B cell (primary cell): ENCODE measurements around the gene CORO2A. TPM values are rescaled to one million over a fixed set of nuclear protein-coding genes. Genes with fewer than 3 reads are reported as not detected.

ENCODE experiments used
- ATAC-seq: fragments of 200-7000 bp; cut with Tn5 transposase; one replicate; pipeline ENCODE4 v1.10.0; 2021; ENCODE audit warnings: low read depth, mild to moderate bottlenecking, moderate number of reproducible peaks, moderate library complexity
- CTCF ChIA-PET: fragments of 350-600 bp; sonication (Branson Sonifier 250); formaldehyde crosslinking; loops from one replicate; lab custom pipeline; 2021; ENCODE audit warnings: antibody characterized with exemption, inconsistent platforms; lab: Charles Lee
- POLR2A ChIA-PET: fragments of 350-600 bp; sonication (Branson Sonifier 250); formaldehyde crosslinking; loops from one replicate; lab custom pipeline; 2021; ENCODE audit warnings: antibody characterized with exemption; lab: Charles Lee
- DNase-seq: peaks from one replicate; pipeline ENCODE4 v3.0.0; 2013
- H2AFZ ChIP-seq: 2 replicates; pipeline ENCODE4 v1.6.1; 2012; ENCODE audit warnings: mild to moderate bottlenecking, low read depth, low read length; ENCODE audit not compliant: insufficient read depth, poor library complexity, severe bottlenecking
- H3K27ac ChIP-seq, 2 donors: 1 replicate in 1 of 2; 2 replicates in 1 of 2; pipeline ENCODE4 v1.5.1; 2012 to 2013; ENCODE audit warnings: low read length in 2 of 2, mild to moderate bottlenecking in 2 of 2, moderate library complexity in 1 of 2
- H3K27me3 ChIP-seq, 4 experiments: fragments of 200-600 bp in 1 of 4; sonication (generic) in 1 of 4; replicated peaks in 1 of 4; 1 replicate in 2 of 4; 2 replicates in 2 of 4; pipeline versions ENCODE4 v1.6.1 to v1.7.0; 2013 to 2016; ENCODE audit warnings: low read length in 3 of 4, mild to moderate bottlenecking in 2 of 4, mixed read lengths in 1 of 4, moderate library complexity in 1 of 4; ENCODE audit not compliant: insufficient read depth in 4 of 4, control insufficient read depth in 3 of 4; ENCODE audit errors: control extremely low read depth in 1 of 4
- H3K36me3 ChIP-seq, 2 experiments: replicated peaks in 1 of 2; 1 replicate in 1 of 2; 2 replicates in 1 of 2; pipeline versions ENCODE4 v1.6.1 to v1.7.1; 2013; ENCODE audit warnings: low read length in 1 of 2; ENCODE audit not compliant: insufficient read depth in 2 of 2, control insufficient read depth in 1 of 2; ENCODE audit errors: control extremely low read depth in 1 of 2, extremely low read depth in 1 of 2
- H3K4me1 ChIP-seq, 2 donors: fragments of 200-600 bp in 1 of 2; sonication (generic) in 1 of 2; 1 replicate in 1 of 2; 2 replicates in 1 of 2; pipeline versions ENCODE4 v1.5.1 to v1.6.1; 2013 to 2017; ENCODE audit warnings: low read length in 2 of 2; ENCODE audit not compliant: control insufficient read depth in 2 of 2, insufficient read depth in 2 of 2
- H3K4me2 ChIP-seq: replicated peaks from 2 replicates; pipeline ENCODE3; 2012; ENCODE audit warnings: mild to moderate bottlenecking, low read depth, low read length; ENCODE audit not compliant: poor library complexity, severe bottlenecking
- H3K4me3 ChIP-seq, 5 experiments: fragments of 200-600 bp in 1 of 5; sonication (generic) in 1 of 5; 1 replicate in 3 of 5; 2 replicates in 2 of 5; pipeline versions ENCODE4 v1.5.1 to v1.7.0; 2011 to 2016; ENCODE audit warnings: low read length in 4 of 5, mild to moderate bottlenecking in 4 of 5, low read depth in 2 of 5, control low read depth in 1 of 5, moderate library complexity in 1 of 5; ENCODE audit not compliant: insufficient read depth in 1 of 5; ENCODE audit errors: control extremely low read depth in 1 of 5, extremely low read depth in 1 of 5
- H3K79me2 ChIP-seq: fragments of 200-600 bp; sonication (generic); one replicate; pipeline ENCODE4 v1.6.0; 2016; ENCODE audit warnings: low read length; ENCODE audit not compliant: control insufficient read depth, insufficient read depth
- H3K9ac ChIP-seq: fragments of 200-600 bp; sonication (generic); 2 replicates; pipeline ENCODE4 v1.6.1; 2017; ENCODE audit warnings: mild to moderate bottlenecking, low read length, moderate library complexity
- H3K9me3 ChIP-seq, 3 donors: one replicate each; pipeline versions ENCODE4 v1.6.1 to v1.7.1; 2013; ENCODE audit warnings: low read length in 2 of 3; ENCODE audit not compliant: control insufficient read depth in 2 of 3, insufficient read depth in 1 of 3; ENCODE audit errors: control extremely low read depth in 1 of 3
- H4K20me1 ChIP-seq: 2 replicates; pipeline ENCODE4 v1.6.0; 2012; ENCODE audit warnings: mild to moderate bottlenecking, low read length; ENCODE audit not compliant: insufficient read depth, control insufficient read depth, poor library complexity, severe bottlenecking
- H3K27ac Mint-ChIP-seq: one replicate; pipeline ENCODE4 v1.8.0; 2021; ENCODE audit warnings: mixed read lengths
- H3K27me3 Mint-ChIP-seq: one replicate; pipeline ENCODE4 v1.8.0; 2021; ENCODE audit warnings: mixed read lengths
- H3K4me1 Mint-ChIP-seq: one replicate; pipeline ENCODE4 v1.8.0; 2021; ENCODE audit warnings: mixed read lengths
- H3K4me3 Mint-ChIP-seq: one replicate; pipeline ENCODE4 v1.8.0; 2021; ENCODE audit warnings: mixed read lengths
- H3K9me3 Mint-ChIP-seq: one replicate; pipeline ENCODE4 v1.8.0; 2022; ENCODE audit warnings: mixed read lengths; ENCODE audit not compliant: insufficient read depth
- EZH2 ChIP-seq: IDR thresholded peaks from 2 replicates; pipeline ENCODE4 v1.6.1; 2012; ENCODE audit warnings: borderline replicate concordance, low read depth, mild to moderate bottlenecking, moderate library complexity, low read length; ENCODE audit not compliant: insufficient read depth, poor library complexity, severe bottlenecking
- WGBS: methylation state at CpG from one replicate; pipeline ENCODE4 v1.1.5; 2013; ENCODE audit warnings: missing lambda C conversion rate; ENCODE audit not compliant: insufficient coverage; 5-methylcytosine and 5-hydroxymethylcytosine counted together
- intact Hi-C: fragments of 100-400 bp; cut with micrococcal nuclease; formaldehyde crosslinking; loops from one replicate; pipeline ENCODE4 v1.10.0; 2022
- polyA plus RNA-seq: library from polyadenylated mRNA; depleted of rRNA; stranded (reverse); fragments of >200 nt; gene quantifications from 2 replicates; pipeline ENCODE4 v1.2.3, GENCODE V29; 2012
- total RNA-seq, 2 donors: library from RNA; stranded (reverse); fragments of 120-200 nt in 1 of 2; gene quantifications; 1 replicate in 1 of 2; 2 replicates in 1 of 2; pipeline versions ENCODE4 v1.2.3 to v1.2.4, GENCODE V29; 2013 to 2022
- TF ChIP-seq, protein P1 (sequence below): fragments of 200-600 bp; IDR thresholded peaks from one replicate; pipeline ENCODE4 v1.8.0; 2022; ENCODE audit warnings: antibody characterized with exemption, mild to moderate bottlenecking

The CORO2A gene
- total and polyA plus RNA-seq, 2 donors (not counting 1 experiment from before 2014, with no cell fraction given), result 1.1 to 2.0 TPM

DNA sequence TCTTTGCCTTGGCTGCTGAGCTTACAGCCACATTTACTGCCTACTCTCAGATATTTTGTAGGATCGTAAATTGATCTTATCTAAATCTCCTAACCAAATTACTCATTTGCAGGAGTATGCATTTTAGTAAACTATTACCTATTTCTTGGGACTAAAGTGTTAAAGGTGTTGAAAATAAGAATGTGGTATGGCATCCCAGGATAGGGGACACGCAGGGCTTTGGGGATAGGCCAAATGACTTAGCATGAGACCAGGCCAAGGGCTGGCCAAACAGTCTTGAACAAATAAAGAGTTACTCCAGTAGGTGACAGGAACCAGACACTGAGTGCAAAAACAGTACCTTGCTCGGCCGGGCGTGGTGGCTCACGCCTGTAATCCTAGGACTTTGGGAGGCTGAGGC lies 37.9 kb upstream of the CORO2A start:
- H3K9me3 ChIP-seq, result no peaks in the 10 kb centered on the region
- DNase-seq (no peak), ATAC-seq (no peak)
- no peaks in the 10 kb centered on the region for H4K20me1 ChIP-seq
- no peak overlapping the region for H3K4me3 ChIP-seq
- no peak for TF ChIP-seq EZH2
- TF ChIP-seq, protein P1, sequence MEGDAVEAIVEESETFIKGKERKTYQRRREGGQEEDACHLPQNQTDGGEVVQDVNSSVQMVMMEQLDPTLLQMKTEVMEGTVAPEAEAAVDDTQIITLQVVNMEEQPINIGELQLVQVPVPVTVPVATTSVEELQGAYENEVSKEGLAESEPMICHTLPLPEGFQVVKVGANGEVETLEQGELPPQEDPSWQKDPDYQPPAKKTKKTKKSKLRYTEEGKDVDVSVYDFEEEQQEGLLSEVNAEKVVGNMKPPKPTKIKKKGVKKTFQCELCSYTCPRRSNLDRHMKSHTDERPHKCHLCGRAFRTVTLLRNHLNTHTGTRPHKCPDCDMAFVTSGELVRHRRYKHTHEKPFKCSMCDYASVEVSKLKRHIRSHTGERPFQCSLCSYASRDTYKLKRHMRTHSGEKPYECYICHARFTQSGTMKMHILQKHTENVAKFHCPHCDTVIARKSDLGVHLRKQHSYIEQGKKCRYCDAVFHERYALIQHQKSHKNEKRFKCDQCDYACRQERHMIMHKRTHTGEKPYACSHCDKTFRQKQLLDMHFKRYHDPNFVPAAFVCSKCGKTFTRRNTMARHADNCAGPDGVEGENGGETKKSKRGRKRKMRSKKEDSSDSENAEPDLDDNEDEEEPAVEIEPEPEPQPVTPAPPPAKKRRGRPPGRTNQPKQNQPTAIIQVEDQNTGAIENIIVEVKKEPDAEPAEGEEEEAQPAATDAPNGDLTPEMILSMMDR, result no peak
- Mint-ChIP-seq H3K9me3 (no peaks in the 10 kb centered on the region), H3K27me3 (no peaks in the 10 kb centered on the region), H3K4me1 (peaks cover 2% of the 10 kb centered on the region), H3K4me3 (no peak overlapping the region), H3K27ac (no peak overlapping the region)
- WGBS, result 93% methylated on average over 5 of the region's 6 CpGs
- no peak overlapping the region for H2AFZ ChIP-seq
- H3K4me2 ChIP-seq, result no peak overlapping the region
- H3K27ac ChIP-seq, result no peak overlapping the region
- ChIA-PET CTCF (interaction anchor here (0.5 kb wide), 1 partner anchor 20 kb away, joined by 7 read pairs; no protein-coding TSS in a partner anchor), POLR2A (no interaction called here)
- H3K27me3 ChIP-seq, result no peaks in the 10 kb centered on the region
- H3K79me2 ChIP-seq, result no peaks in the 10 kb centered on the region
- H3K9ac ChIP-seq, result no peak overlapping the region
- no peaks in the 10 kb centered on the region for H3K4me1 ChIP-seq
- intact Hi-C loops, result no loop called here
- peaks cover 0 to 14% of the 10 kb centered on the region in 2 experiments for H3K36me3 ChIP-seq

DNA sequence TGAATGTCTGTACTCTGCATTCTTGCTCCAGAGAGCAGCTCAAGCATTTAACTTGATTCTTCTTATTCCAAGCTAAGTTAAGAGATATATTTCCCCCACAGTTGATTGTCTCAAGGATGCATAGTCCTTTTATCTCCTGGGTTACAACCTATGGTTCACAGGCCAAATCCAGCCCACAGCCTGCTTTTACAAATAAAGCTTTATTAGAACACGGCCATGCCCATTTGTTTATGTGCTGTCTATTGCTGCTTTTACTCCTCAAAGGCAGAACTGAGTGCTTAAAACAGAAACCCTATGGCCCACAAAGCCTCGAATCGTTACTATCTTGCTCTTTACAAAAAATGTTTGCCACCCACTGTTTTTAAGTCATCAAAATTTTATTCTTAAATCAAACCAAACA lies 37.2 kb upstream of the CORO2A start:
- H3K27me3 Mint-ChIP-seq, result no peaks in the 10 kb centered on the region
- no peak for TF ChIP-seq EZH2
- TF ChIP-seq, protein P1, result no peak
- CTCF ChIA-PET, result no interaction called here
- no peaks in the 10 kb centered on the region for H3K9me3 Mint-ChIP-seq
- Histone ChIP-seq H2AFZ (no peak overlapping the region), H3K9ac (no peak overlapping the region), H3K36me3 (peaks cover 0 to 14% of the 10 kb centered on the region in 2 experiments), H3K4me3 (no peak overlapping the region), H4K20me1 (no peaks in the 10 kb centered on the region), H3K27me3 (no peaks in the 10 kb centered on the region), H3K4me2 (no peak overlapping the region), H3K27ac (no peak overlapping the region), H3K4me1 (no peaks in the 10 kb centered on the region), H3K79me2 (no peaks in the 10 kb centered on the region), H3K9me3 (no peaks in the 10 kb centered on the region)
- ATAC-seq (no peak), DNase-seq (no peak)
- POLR2A ChIA-PET, result no interaction called here
- no peak overlapping the region for H3K27ac Mint-ChIP-seq
- intact Hi-C loops, result no loop called here
- peaks cover 2% of the 10 kb centered on the region for H3K4me1 Mint-ChIP-seq
- 74% methylated on average over 3 of the region's 3 CpGs for WGBS
- H3K4me3 Mint-ChIP-seq, result no peak overlapping the region
